ENCODE measurements around the gene GPS1. TPM values are rescaled to one million over a fixed set of nuclear protein-coding genes. Genes with fewer than 3 reads are reported as not detected.

The GPS1 gene
- total RNA-seq, 1 donor from 2014 or later = 150 TPM

DNA sequence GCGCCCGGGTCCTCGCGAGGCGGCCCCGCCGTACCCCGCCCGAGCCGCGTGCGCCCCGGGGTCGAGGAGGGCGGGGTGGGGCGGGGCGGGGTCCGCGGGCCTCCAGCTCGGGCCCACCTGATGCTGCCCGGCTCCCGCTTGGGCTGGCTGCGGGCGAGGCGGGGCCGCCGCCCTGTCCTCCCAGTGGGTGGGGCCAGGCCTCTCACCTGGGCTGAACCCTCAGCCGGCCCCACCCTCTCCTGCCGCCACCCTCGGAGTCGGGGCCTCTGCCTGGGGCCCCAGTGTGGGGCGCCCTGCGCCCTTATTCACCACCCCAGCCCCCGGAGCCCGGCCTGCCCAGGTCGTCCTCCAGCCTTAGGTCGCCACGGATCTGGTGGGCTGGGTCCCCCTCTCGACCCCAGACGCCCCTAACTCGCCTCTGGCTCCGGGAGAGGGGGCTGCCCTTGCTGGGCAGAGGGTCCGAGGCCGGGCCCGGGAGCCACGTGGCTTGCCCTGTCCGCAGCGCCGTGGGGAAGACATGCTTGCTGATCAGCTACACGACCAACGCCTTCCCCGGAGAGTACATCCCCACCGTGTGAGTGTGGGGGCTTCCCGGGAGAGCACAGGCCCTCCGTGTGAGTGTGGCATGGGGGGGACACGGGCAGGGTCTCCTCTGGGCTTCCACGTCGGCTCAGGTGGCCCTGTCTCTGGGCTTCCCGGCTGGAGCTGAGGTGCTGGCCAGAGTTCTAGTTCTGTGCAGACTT is 19.6 kb upstream of the GPS1 start:
- Histone ChIP-seq H3K36me3 (ENCODE audit: control insufficient read depth, insufficient read depth, low read length) (no peaks in the 10 kb centered on the region), H3K4me3 (ENCODE audit: low read depth, low read length) (peak overlapping the region; percentile 38), H3K27me3 (ENCODE audit: control insufficient read depth, insufficient read depth, low read length) (peaks cover 3% of the 10 kb centered on the region)
- no peak for DNase-seq (ENCODE audit: low read depth)
- TF ChIP-seq, protein P1, sequence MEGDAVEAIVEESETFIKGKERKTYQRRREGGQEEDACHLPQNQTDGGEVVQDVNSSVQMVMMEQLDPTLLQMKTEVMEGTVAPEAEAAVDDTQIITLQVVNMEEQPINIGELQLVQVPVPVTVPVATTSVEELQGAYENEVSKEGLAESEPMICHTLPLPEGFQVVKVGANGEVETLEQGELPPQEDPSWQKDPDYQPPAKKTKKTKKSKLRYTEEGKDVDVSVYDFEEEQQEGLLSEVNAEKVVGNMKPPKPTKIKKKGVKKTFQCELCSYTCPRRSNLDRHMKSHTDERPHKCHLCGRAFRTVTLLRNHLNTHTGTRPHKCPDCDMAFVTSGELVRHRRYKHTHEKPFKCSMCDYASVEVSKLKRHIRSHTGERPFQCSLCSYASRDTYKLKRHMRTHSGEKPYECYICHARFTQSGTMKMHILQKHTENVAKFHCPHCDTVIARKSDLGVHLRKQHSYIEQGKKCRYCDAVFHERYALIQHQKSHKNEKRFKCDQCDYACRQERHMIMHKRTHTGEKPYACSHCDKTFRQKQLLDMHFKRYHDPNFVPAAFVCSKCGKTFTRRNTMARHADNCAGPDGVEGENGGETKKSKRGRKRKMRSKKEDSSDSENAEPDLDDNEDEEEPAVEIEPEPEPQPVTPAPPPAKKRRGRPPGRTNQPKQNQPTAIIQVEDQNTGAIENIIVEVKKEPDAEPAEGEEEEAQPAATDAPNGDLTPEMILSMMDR (IDR thresholded peaks at IDR 0.05; ENCODE audit: insufficient read depth, low read length, poor library complexity, severe bottlenecking) = no peak

DNA sequence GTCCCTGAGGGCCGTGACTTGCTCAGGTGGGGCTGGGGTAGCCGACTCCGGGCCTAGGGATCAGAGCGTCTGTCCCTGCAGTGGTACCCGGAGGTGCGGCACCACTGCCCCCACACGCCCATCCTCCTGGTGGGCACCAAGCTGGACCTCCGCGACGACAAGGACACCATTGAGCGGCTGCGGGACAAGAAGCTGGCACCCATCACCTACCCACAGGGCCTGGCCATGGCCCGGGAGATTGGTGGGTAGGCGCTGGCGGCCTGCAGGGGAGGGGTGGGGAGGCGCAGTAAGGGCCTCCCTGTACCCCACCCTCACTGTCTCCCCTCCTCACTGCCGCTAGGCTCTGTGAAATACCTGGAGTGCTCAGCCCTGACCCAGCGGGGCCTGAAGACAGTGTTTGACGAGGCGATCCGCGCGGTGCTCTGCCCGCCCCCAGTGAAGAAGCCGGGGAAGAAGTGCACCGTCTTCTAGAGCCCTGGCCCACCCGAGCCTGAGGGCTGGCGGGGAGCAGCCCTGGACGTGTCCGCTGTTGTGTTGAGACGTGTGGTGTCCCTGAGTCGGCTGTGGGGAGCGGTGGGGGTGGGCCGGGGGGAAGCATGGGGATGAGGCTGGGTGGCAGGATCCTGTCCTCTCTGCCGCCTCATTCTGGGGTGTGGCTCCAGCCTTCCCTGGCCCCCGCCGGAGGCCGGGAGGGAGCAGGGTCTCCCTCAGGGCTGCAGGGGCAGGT is 18.2 kb upstream of the GPS1 start:
- no peak for DNase-seq (ENCODE audit: low read depth)
- TF ChIP-seq, protein P1 (IDR thresholded peaks at IDR 0.05; ENCODE audit: insufficient read depth, low read length, poor library complexity, severe bottlenecking) = no peak
- Histone ChIP-seq H3K27me3 (ENCODE audit: control insufficient read depth, insufficient read depth, low read length) (peaks cover 3% of the 10 kb centered on the region), H3K4me3 (ENCODE audit: low read depth, low read length) (no peak overlapping the region), H3K36me3 (ENCODE audit: control insufficient read depth, insufficient read depth, low read length) (no peaks in the 10 kb centered on the region)

DNA sequence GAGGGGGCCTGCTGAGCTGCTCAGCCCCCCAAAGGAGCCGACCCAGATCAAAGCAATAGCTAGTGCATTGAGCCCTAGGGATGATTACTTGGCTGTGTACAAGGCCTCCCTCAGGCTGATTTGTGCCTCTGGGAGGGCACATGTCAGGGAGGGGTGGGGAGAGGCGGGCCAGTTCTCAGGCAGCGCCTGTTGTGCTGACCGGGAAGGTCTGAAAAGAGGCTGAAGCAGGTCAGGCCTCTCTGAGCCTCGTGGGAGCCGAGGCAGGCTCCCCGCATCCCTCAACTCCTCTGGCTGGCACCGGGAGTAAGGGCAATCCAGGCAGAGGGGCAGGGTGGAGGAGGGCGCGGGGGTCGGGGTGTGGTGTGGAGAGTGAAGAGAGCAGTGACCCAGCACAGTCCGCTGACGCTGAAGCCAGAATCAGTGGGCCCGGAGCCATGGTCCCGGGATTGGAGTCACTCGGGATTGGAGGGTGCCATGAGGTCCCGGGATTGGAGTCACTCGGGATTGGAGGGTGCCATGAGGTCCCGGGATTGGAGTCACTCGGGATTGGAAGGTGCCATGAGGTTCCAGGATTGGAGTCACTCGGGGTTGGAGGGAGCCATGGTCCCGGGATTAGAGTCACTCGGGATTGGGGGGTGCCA is 17.2 kb upstream of the GPS1 start:
- Histone ChIP-seq H3K4me3 (ENCODE audit: low read depth, low read length) (no peak overlapping the region), H3K36me3 (ENCODE audit: control insufficient read depth, insufficient read depth, low read length) (no peaks in the 10 kb centered on the region), H3K27me3 (ENCODE audit: control insufficient read depth, insufficient read depth, low read length) (peaks cover 3% of the 10 kb centered on the region)
- TF ChIP-seq, protein P1 (IDR thresholded peaks at IDR 0.05; ENCODE audit: insufficient read depth, low read length, poor library complexity, severe bottlenecking) = no peak
- no peak for DNase-seq (ENCODE audit: low read depth)

DNA sequence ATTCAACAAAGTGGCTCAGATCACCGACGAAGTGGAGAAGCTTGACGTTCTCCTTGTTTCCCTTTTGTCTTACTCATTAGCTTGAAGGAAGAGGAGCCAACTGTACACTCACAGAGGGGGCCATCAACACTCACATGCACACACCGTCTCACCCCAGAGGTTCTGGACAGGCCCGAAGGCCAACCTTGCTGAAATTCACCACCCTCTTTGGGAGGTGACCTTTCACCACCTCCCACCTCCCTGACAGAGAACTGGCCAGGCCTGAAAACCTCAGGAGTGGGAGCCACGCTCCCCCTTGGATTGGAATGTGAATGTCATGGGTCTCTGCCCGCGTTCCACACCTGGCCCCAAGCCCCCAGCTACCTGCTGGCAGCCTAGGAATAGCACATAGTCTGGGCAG is 16.2 kb upstream of the GPS1 start:
- DNase-seq (ENCODE audit: low read depth) = no peak
- no peaks in the 10 kb centered on the region for H3K36me3 ChIP-seq (ENCODE audit: control insufficient read depth, insufficient read depth, low read length)
- TF ChIP-seq, protein P1 (IDR thresholded peaks at IDR 0.05; ENCODE audit: insufficient read depth, low read length, poor library complexity, severe bottlenecking) = no peak
- peaks cover 3% of the 10 kb centered on the region for H3K27me3 ChIP-seq (ENCODE audit: control insufficient read depth, insufficient read depth, low read length)
- H3K4me3 ChIP-seq (ENCODE audit: low read depth, low read length) = no peak overlapping the region

DNA sequence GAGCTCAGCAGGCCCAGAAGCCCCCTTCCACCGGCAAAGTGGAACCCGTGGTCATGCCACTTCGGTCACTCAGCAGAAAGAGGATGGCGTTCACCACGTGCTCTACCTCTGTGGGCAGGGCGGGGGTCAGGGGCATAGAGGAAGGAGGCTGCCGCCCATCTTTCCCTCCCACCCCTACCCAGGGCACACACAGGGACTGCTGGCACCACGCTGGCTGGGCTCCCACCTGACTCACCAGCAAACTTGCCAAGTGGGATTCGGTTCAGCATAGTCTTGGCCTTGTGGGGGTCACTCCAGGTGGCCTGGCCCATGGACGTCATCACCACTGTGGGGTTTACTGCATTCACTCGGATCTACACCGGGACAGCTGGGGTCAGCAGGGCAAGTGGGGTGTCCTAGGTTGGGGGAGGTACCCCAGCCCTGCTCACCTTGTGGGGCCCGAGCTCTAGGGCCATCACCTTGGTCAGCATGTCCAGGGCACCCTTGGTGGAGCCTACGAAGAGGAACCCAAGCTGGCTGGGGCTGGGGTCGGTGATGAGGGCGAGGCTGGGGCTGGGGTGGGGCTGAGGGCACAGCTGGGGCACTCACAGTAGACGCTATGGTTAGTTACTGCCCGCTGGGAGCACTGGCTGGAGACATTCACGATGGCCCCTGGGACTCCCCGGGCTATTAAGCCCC is 15.6 kb upstream of the GPS1 start:
- Histone ChIP-seq H3K27me3 (ENCODE audit: control insufficient read depth, insufficient read depth, low read length) (peaks cover 3% of the 10 kb centered on the region), H3K4me3 (ENCODE audit: low read depth, low read length) (no peak overlapping the region), H3K36me3 (ENCODE audit: control insufficient read depth, insufficient read depth, low read length) (no peaks in the 10 kb centered on the region)
- TF ChIP-seq, protein P1 (IDR thresholded peaks at IDR 0.05; ENCODE audit: insufficient read depth, low read length, poor library complexity, severe bottlenecking) = no peak
- DNase-seq (ENCODE audit: low read depth) = no peak
